ENCODE results near the gene ST6GALNAC3. TPM values are rescaled to one million over a fixed set of nuclear protein-coding genes. Genes with fewer than 3 reads are reported as not detected.

Gene ST6GALNAC3
- total RNA-seq, 1 experiment from 2014 or later = 2.2 TPM

- H3K4me2 ChIP-seq (ENCODE audit: low read length) = peak overlapping the region; percentile 38; the same call in 1 of the 2 replicates
- no peaks in the 10 kb centered on the region for H3K9me3 ChIP-seq (ENCODE audit: control insufficient read depth in 1 of 2, insufficient read depth in 1 of 2, low read depth in 1 of 2, low read length in 2 of 2)
- H3K36me3 ChIP-seq (ENCODE audit: control insufficient read depth in 1 of 2, insufficient read depth in 2 of 2, low read length in 2 of 2) = no peaks in the 10 kb centered on the region
- H3K27me3 ChIP-seq (ENCODE audit: insufficient read depth, low read length) = no peaks in the 10 kb centered on the region
- DNase-seq (ENCODE audit: low read depth, low spot score) (no peak), ATAC-seq (no peak)
- H3K9ac ChIP-seq (ENCODE audit: low read length) = no peak overlapping the region
- H3K4me3 ChIP-seq (replicated peaks in 1 of 2; ENCODE audit: low read depth in 1 of 2, low read length in 2 of 2) = no peak overlapping the region
- no peak overlapping the region for H3K27ac ChIP-seq (ENCODE audit: low read depth, low read length)
- no peaks in the 10 kb centered on the region for H3K79me2 ChIP-seq (ENCODE audit: insufficient read depth, low read length)
- peaks cover 3 to 27% of the 10 kb centered on the region in 2 experiments; a peak in 3 of 4 replicates for H3K4me1 ChIP-seq (ENCODE audit: control insufficient read depth in 1 of 2, insufficient read depth in 2 of 2, low read length in 2 of 2)
- intact Hi-C loops (cut with micrococcal nuclease) = loop anchor here (1.0 to 10.0 kb wide), 7 partner anchors 181 to 988 kb away; no protein-coding TSS in a partner anchor
- POLR2A ChIA-PET = no interaction called here
- TF ChIP-seq POLR2AphosphoS5 (IDR thresholded peaks at IDR 0.05; ENCODE audit: low read depth, low read length) = no peak
- no peak for TF ChIP-seq EZH2 (IDR thresholded peaks at IDR 0.05)
- no peak for TF ChIP-seq MAX (IDR thresholded peaks at IDR 0.05)
- TF ChIP-seq, protein P1, sequence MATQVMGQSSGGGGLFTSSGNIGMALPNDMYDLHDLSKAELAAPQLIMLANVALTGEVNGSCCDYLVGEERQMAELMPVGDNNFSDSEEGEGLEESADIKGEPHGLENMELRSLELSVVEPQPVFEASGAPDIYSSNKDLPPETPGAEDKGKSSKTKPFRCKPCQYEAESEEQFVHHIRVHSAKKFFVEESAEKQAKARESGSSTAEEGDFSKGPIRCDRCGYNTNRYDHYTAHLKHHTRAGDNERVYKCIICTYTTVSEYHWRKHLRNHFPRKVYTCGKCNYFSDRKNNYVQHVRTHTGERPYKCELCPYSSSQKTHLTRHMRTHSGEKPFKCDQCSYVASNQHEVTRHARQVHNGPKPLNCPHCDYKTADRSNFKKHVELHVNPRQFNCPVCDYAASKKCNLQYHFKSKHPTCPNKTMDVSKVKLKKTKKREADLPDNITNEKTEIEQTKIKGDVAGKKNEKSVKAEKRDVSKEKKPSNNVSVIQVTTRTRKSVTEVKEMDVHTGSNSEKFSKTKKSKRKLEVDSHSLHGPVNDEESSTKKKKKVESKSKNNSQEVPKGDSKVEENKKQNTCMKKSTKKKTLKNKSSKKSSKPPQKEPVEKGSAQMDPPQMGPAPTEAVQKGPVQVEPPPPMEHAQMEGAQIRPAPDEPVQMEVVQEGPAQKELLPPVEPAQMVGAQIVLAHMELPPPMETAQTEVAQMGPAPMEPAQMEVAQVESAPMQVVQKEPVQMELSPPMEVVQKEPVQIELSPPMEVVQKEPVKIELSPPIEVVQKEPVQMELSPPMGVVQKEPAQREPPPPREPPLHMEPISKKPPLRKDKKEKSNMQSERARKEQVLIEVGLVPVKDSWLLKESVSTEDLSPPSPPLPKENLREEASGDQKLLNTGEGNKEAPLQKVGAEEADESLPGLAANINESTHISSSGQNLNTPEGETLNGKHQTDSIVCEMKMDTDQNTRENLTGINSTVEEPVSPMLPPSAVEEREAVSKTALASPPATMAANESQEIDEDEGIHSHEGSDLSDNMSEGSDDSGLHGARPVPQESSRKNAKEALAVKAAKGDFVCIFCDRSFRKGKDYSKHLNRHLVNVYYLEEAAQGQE (IDR thresholded peaks at IDR 0.05; ENCODE audit: low read depth) = no peak
- TF ChIP-seq ZFX (IDR thresholded peaks at IDR 0.05) = no peak
- no peak for TF ChIP-seq CEBPB (IDR thresholded peaks at IDR 0.05; ENCODE audit: low read depth)
- no peak for TF ChIP-seq SRF (IDR thresholded peaks at IDR 0.05; ENCODE audit: low read depth)
- TF ChIP-seq SIN3A (IDR thresholded peaks at IDR 0.05; ENCODE audit: low read depth) = no peak
- TF ChIP-seq TCF7L2 (IDR thresholded peaks at IDR 0.05; ENCODE audit: borderline replicate concordance, extremely low read depth, insufficient read depth, insufficient read length) = no peak
- no peak for TF ChIP-seq SP1 (IDR thresholded peaks at IDR 0.05; ENCODE audit: low read depth)
- no peak for TF ChIP-seq CBX3 (IDR thresholded peaks at IDR 0.05; ENCODE audit: low read depth)
- no peak for TF ChIP-seq ZNF274 (IDR thresholded peaks at IDR 0.05; ENCODE audit: low read depth, low read length)
- no peak for TF ChIP-seq FOSL1 (IDR thresholded peaks at IDR 0.05; ENCODE audit: low read depth)
- no peak for TF ChIP-seq POLR2A (IDR thresholded peaks at IDR 0.05; ENCODE audit: borderline replicate concordance, extremely low read depth, insufficient read depth, insufficient read length)
- no peak for TF ChIP-seq JUND (IDR thresholded peaks at IDR 0.05)
- TF ChIP-seq, protein P2, sequence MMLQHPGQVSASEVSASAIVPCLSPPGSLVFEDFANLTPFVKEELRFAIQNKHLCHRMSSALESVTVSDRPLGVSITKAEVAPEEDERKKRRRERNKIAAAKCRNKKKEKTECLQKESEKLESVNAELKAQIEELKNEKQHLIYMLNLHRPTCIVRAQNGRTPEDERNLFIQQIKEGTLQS (IDR thresholded peaks at IDR 0.05) = no peak
- CTCF ChIA-PET = interaction anchor here (0.8 to 3.2 kb wide), 8 partner anchors 14 to 989 kb away, joined by 3 to 22 read pairs (median 6); no protein-coding TSS in a partner anchor
- RAD21 ChIA-PET (ENCODE audit: low non-redundant PET in 1 of 2, low total read pairs in 2 of 2, uncharacterized antibody in 2 of 2, unreplicated experiment in 2 of 2) = no interaction called here
- BruUV-seq (replicated peaks) = no TSS peak
- H4K20me1 ChIP-seq (ENCODE audit: insufficient read depth) = no peaks in the 10 kb centered on the region
- no peaks in the 10 kb centered on the region for H3K9me2 ChIP-seq (ENCODE audit: insufficient read depth)
- peak overlapping the region; percentile 42 for H2AFZ ChIP-seq (ENCODE audit: low read depth, low read length, poor library complexity, severe bottlenecking)
Measured at GRCh38 chr1:76153841-76154205, 79.3 kb downstream of the ST6GALNAC3 start.

All from HCT116 (cell line).